ENCODE measurements around the gene BSDC1. TPM values are rescaled to one million over a fixed set of nuclear protein-coding genes. Genes with fewer than 3 reads are reported as not detected.
A peak's percentile ranks its signal among the peaks of the same experiment; 100 is the strongest.

The BSDC1 gene
- total and polyA plus RNA-seq, 2 of the 13 experiments (the other 11 are each of a cell fraction or from before 2014, with no cell fraction given): 40.3 to 64.2 TPM

GRCh38 chr1:32394141-32394889 is at the start of gene BSDC1 (continued):
- TF ChIP-seq DRAP1 (CRISPR knock-in tag; IDR thresholded peaks at IDR 0.05) (peak; percentile 96), ZNF567 (CRISPR knock-in tag; IDR thresholded peaks at IDR 0.05; ENCODE audit: borderline replicate concordance) (peak; percentile 82; the same call in 1 of the 2 replicates), HNF4G (IDR thresholded peaks at IDR 0.05; ENCODE audit: borderline replicate concordance, low read depth, low read length) (no peak), HNF4G (CRISPR knock-in tag; IDR thresholded peaks at IDR 0.05; ENCODE audit: borderline replicate concordance, low read depth) (0 out of 2 replicates have a peak, but pooled peaks have one; percentile 21), ZBED4 (CRISPR knock-in tag; IDR thresholded peaks at IDR 0.05; ENCODE audit: borderline replicate concordance) (peak; percentile 63; the same call in 1 of the 2 replicates), ZNF557 (CRISPR knock-in tag; IDR thresholded peaks at IDR 0.05) (peak; percentile 43; the same call in 1 of the 2 replicates), ZNF33B (CRISPR knock-in tag; IDR thresholded peaks at IDR 0.05) (no peak), SP5 (CRISPR knock-in tag; IDR thresholded peaks at IDR 0.05; ENCODE audit: borderline replicate concordance, low read depth) (peak; percentile 74), FOXP1 (IDR thresholded peaks at IDR 0.05) (no peak), FOXP1 (CRISPR knock-in tag; IDR thresholded peaks at IDR 0.05) (peak; percentile 58), NR2F6 (IDR thresholded peaks at IDR 0.05) (peak; percentile 94), NR2F6 (CRISPR knock-in tag; IDR thresholded peaks at IDR 0.05) (peak; percentile 95), RBM22 (optimal IDR thresholded peaks at IDR 0.05; ENCODE audit: low read length) (no peak), ZNF776 (CRISPR knock-in tag; IDR thresholded peaks at IDR 0.05) (0 out of 2 replicates have a peak, but pooled peaks have one; percentile 22), GLI4 (CRISPR knock-in tag; IDR thresholded peaks at IDR 0.05; ENCODE audit: borderline replicate concordance) (peak; percentile 35; the same call in 1 of the 2 replicates), RAD51 (IDR thresholded peaks at IDR 0.05; ENCODE audit: borderline replicate concordance) (no peak), MXD1 (CRISPR knock-in tag; IDR thresholded peaks at IDR 0.05) (no peak), ZNF225 (CRISPR knock-in tag; IDR thresholded peaks at IDR 0.05) (0 out of 2 replicates have a peak, but pooled peaks have one; percentile 50), PPARG (CRISPR knock-in tag; conservative IDR thresholded peaks at IDR 0.05) (0 out of 2 replicates have a peak, but pooled peaks have one; percentile 9), SIN3B (IDR thresholded peaks at IDR 0.05; ENCODE audit: low read length) (peak; percentile 93), SMAD1 (CRISPR knock-in tag; IDR thresholded peaks at IDR 0.05; ENCODE audit: borderline replicate concordance, low read depth) (peak; percentile 87; the same call in 1 of the 2 replicates), SPEN (CRISPR knock-in tag; IDR thresholded peaks at IDR 0.05; ENCODE audit: low read depth) (peak; percentile 56; the same call in 1 of the 2 replicates), SALL2 (CRISPR knock-in tag; IDR thresholded peaks at IDR 0.05) (no peak), NFKB2 (CRISPR knock-in tag; IDR thresholded peaks at IDR 0.05; ENCODE audit: borderline replicate concordance) (peak; percentile 60; the same call in 1 of the 2 replicates), GABPA (IDR thresholded peaks at IDR 0.05; ENCODE audit: low read depth, low read length) (no peak), GABPA (CRISPR knock-in tag; IDR thresholded peaks at IDR 0.05; ENCODE audit: low read depth) (0 out of 2 replicates have a peak, but pooled peaks have one; percentile 55), KAT8 (CRISPR knock-in tag; IDR thresholded peaks at IDR 0.05) (peak; percentile 73), TEF (CRISPR knock-in tag; IDR thresholded peaks at IDR 0.05) (no peak)

All from HepG2 (cell line).